Measurements from ENCODE around the gene STRN4.

GRCh38 chr19:46761418-46761831 lies 15.2 kb upstream of the STRN4 start:
- TF ChIP-seq ARNT (IDR thresholded peaks at IDR 0.05) = no peak
- TF ChIP-seq ZNF384 (IDR thresholded peaks at IDR 0.05) = no peak
- TF ChIP-seq PKNOX1 (IDR thresholded peaks at IDR 0.05) = no peak
- TF ChIP-seq LEF1 (IDR thresholded peaks at IDR 0.05; ENCODE audit: borderline replicate concordance) = no peak
- no peak for TF ChIP-seq TARDBP (IDR thresholded peaks at IDR 0.05)
